ENCODE measurements around the gene COX6B2. TPM values are rescaled to one million over a fixed set of nuclear protein-coding genes. Genes with fewer than 3 reads are reported as not detected.
"Not testable (repeated sequence)": the region's sequence is repeated elsewhere in the genome, so short reads cannot be mapped to it uniquely, and the experiment has no call there.

Gene COX6B2
- total RNA-seq, 4 donors from 2014 or later = 4.0 to 58.7 (median 21.0) TPM

GRCh38 chr19:55333870-55334269, 20.6 kb downstream of the COX6B2 start:
- Histone ChIP-seq H3K27me3 (no peaks in the 10 kb centered on the region), H3K36me3 (no peaks in the 10 kb centered on the region), H3K4me1 (peaks cover 0 to 19% (median 12%) of the 10 kb centered on the region in 4 donors), H3K27ac (peak overlapping the region; percentile 67 to 81 (median 72)), H3K4me3 (no peak overlapping the region), H3K9me3 (no peaks in the 10 kb centered on the region)
- WGBS, 2 donors (ENCODE audit: low coverage in 1 of 2) = 47 to 54% methylated on average over 4 to 11 of the region's 11 CpGs
- peak; percentile 88 for DNase-seq
- in situ Hi-C loops (cut with MboI; ENCODE audit: low pct_ligation_motif_present in 1 of 4, low pct_unique_long_range_greater_than_20kb in 1 of 4, low sequenced_read_pairs in 3 of 4) = no loop called here
- intact Hi-C loops (cut with DNase I; ENCODE audit: low total_unique reads) = no loop called here
- TF ChIP-seq EP300 (IDR thresholded peaks at IDR 0.05; ENCODE audit: low read depth) (no peak), POLR2AphosphoS5 (IDR thresholded peaks at IDR 0.05) (peak in 2 of 3 donors; percentile 57 to 60)

GRCh38 chr19:55329791-55330190, 24.7 kb downstream of the COX6B2 start:
- H3K27ac ChIP-seq; H3K27me3 ChIP-seq; H3K36me3 ChIP-seq; DNase-seq; H3K4me3 ChIP-seq; H3K9me3 ChIP-seq; intact Hi-C loops (cut with DNase I; ENCODE audit: low total_unique reads); in situ Hi-C loops (cut with MboI; ENCODE audit: low pct_ligation_motif_present in 1 of 4, low pct_unique_long_range_greater_than_20kb in 1 of 4, low sequenced_read_pairs in 3 of 4): not testable (repeated sequence)
- peaks cover 0 to 10% (median 6%) of the 10 kb centered on the region in 4 donors for H3K4me1 ChIP-seq
- 92 to 100% methylated on average over 2 to 6 of the region's 6 CpGs for WGBS, 2 donors (ENCODE audit: low coverage in 1 of 2)

DNA sequence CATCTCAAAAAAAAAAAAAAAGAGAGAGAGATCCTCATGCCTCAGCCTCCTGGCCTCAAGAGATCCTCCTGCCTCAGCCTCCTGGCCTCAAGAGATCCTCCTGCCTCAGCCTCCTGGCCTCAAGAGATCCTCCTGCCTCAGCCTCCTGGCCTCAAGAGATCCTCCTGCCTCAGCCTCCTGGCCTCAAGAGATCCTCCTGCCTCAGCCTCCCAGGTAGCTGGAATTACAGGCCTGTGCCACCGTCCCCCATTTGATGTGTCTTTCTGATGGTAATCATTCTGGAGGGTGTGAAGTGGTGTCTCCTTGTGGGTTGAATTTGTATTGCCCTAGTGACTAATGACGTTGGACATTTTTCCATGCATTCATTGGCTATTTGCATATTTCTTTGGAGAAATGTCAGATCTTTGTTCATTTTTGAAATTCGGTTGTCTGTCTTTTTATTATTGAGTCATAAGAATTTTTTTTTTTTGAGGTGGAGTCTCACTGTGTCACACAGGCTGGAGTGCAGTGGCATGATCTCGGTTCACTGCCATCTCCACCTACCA, 25.7 kb downstream of the COX6B2 start:
- H3K9me3 ChIP-seq; H3K27ac ChIP-seq; in situ Hi-C loops (cut with MboI; ENCODE audit: low pct_ligation_motif_present in 1 of 4, low pct_unique_long_range_greater_than_20kb in 1 of 4, low sequenced_read_pairs in 3 of 4); H3K27me3 ChIP-seq; intact Hi-C loops (cut with DNase I; ENCODE audit: low total_unique reads); H3K4me3 ChIP-seq; H3K4me1 ChIP-seq; H3K36me3 ChIP-seq; DNase-seq: not testable (repeated sequence)
- WGBS, 2 donors (ENCODE audit: low coverage in 1 of 2) = 62 to 66% methylated on average over 3 to 4 of the region's 4 CpGs

DNA sequence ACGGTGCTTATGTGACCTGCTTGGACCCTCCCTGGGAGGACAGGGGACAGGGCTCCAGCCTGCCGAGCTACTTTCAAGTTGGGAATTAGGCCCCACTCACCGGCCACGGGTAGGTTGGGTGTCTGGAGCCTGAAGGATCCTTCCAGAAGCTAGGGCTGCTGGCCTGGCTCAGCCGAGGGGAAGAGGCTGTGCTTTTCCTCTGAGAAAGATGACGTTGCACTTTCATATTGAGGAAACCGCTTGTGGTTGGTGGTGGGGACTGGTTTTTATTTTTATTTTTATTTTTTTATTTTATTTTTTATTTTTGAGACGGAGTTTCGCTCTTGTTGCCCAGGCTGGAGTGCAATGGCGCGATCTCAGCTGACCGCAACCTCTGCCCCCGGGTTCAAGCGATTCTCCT, 29.3 kb downstream of the COX6B2 start, which contains the start of gene TMEM150B:
TSS of gene TMEM150B (minus strand) at position 170 of the 400 bp plus-strand sequence. CDS start 4,305 bp downstream, outside the sequence.
- no peaks in the 10 kb centered on the region for H3K27me3 ChIP-seq
- peak within 1 kb of the TSS; percentile 17 to 43 (median 34) for H3K27ac ChIP-seq
- 78 to 82% methylated on average over 6 to 14 of the region's 14 CpGs for WGBS, 2 donors (ENCODE audit: low coverage in 1 of 2)
- H3K4me3 ChIP-seq = no peak within 1 kb of the TSS
- no peaks in the 10 kb centered on the region for H3K36me3 ChIP-seq
- peaks cover 0 to 23% (median 12%) of the 10 kb centered on the region in 4 donors for H3K4me1 ChIP-seq
- DNase-seq = no peak
- H3K9me3 ChIP-seq = no peaks in the 10 kb centered on the region
- intact Hi-C loops (cut with DNase I; ENCODE audit: low total_unique reads) = no loop called here
- TF ChIP-seq CTCF (IDR thresholded peaks at IDR 0.05) (no peak), EP300 (IDR thresholded peaks at IDR 0.05; ENCODE audit: low read depth) (no peak), POLR2A (IDR thresholded peaks at IDR 0.05) (no peak), POLR2AphosphoS5 (IDR thresholded peaks at IDR 0.05) (no peak)
- in situ Hi-C loops (cut with MboI; ENCODE audit: low pct_ligation_motif_present in 1 of 4, low pct_unique_long_range_greater_than_20kb in 1 of 4, low sequenced_read_pairs in 3 of 4) = no loop called here

DNA sequence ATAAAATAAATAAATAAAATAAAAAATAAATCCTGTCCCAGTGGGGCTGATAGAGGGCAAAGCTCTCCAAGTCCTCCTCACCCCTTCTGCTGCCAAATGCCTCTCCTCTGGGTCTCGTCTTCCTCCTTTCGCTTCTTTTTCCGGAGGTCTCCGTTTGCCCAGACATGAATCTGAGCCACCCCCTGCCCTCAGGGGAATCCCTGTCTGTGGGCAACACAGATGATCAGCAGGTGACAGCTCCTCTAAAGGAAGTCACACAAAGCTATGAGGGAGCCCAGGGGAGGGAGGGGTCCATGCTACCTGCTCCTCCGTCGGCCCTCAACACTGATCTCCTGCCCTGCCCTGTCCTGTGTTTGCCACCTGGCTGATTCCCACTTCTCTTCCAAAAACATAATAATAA, 29.9 kb downstream of the COX6B2 start:
- Histone ChIP-seq H3K4me3 (no peak overlapping the region), H3K4me1 (peaks cover 0 to 23% (median 12%) of the 10 kb centered on the region in 4 donors), H3K36me3 (no peaks in the 10 kb centered on the region), H3K27ac (peak overlapping the region in 3 of 4 donors; percentile 17 to 43 (median 17)), H3K27me3 (no peaks in the 10 kb centered on the region), H3K9me3 (no peaks in the 10 kb centered on the region)
- in situ Hi-C loops (cut with MboI; ENCODE audit: low pct_ligation_motif_present in 1 of 4, low pct_unique_long_range_greater_than_20kb in 1 of 4, low sequenced_read_pairs in 3 of 4) (no loop called here), intact Hi-C loops (cut with DNase I; ENCODE audit: low total_unique reads) (no loop called here)
- whole genome bisulfite sequencing, 2 donors (ENCODE audit: low coverage in 1 of 2) = 72 to 81% methylated on average over 4 to 6 of the region's 6 CpGs
- DNase-seq = no peak
- no peak for TF ChIP-seq CTCF (IDR thresholded peaks at IDR 0.05)
- TF ChIP-seq EP300 (IDR thresholded peaks at IDR 0.05; ENCODE audit: low read depth) = no peak
- no peak for TF ChIP-seq POLR2AphosphoS5 (IDR thresholded peaks at IDR 0.05)
- no peak for TF ChIP-seq POLR2A (IDR thresholded peaks at IDR 0.05)
